Thyroid gland (tissue), 4 donors: ENCODE results near the gene EIF2S1.

ENCODE experiments used
- POLR2A ChIP-seq, 2 donors: fragments of 450-650 bp; IDR thresholded peaks; one replicate each; pipeline ENCODE4 v1.6.1; 2017; ENCODE audit warnings: antibody characterized with exemption in 2 of 2, mild to moderate bottlenecking in 2 of 2, moderate library complexity in 1 of 2
- TF ChIP-seq, protein P1 (sequence below), 6 experiments: fragments of 200-600 bp in 3 of 6; fragments of 450-650 bp in 3 of 6; sonication (generic) in 3 of 6; IDR thresholded peaks; one replicate each; pipeline ENCODE4 v1.5.1; 2016 to 2019; ENCODE audit warnings: antibody characterized with exemption in 6 of 6, mild to moderate bottlenecking in 2 of 6, inconsistent platforms in 1 of 6, moderate library complexity in 1 of 6

DNA sequence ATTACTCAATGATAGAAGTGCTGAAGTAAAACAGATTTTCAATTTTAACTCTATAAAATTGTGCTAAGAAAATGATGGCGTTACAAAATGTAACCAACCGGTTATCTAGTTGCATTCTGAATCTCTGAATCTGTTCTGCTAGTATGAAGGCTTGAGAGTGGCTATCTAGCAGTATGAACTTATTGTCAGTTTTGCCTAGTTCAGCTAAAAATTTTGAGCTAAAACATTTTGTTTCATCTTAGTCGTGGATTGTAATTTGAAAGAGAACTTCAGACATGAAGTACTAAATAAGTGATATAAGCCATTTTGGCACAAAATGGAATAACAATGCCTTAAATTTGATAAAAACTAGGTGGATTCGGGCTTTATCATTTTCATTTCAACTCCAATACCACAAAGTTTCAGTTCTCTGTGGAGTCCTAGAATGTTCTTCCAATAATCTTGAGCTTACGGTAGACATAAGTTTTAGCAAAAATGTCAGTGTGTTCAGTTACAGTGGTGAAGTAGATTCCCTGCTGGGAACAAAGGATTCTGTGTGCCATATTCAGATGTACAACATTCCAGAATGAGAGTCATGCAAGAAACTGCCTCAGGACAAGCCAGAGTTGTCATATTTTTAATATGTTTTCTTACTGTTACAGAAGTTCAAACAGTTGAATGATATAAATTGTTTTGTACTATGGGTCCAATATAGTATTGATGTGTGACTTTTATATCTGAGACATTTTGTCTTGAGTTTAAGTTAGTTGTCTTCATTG is 28.6 kb upstream of the EIF2S1 start:
- TF ChIP-seq POLR2A (IDR thresholded peaks at IDR 0.05): no peak
- TF ChIP-seq, protein P1, sequence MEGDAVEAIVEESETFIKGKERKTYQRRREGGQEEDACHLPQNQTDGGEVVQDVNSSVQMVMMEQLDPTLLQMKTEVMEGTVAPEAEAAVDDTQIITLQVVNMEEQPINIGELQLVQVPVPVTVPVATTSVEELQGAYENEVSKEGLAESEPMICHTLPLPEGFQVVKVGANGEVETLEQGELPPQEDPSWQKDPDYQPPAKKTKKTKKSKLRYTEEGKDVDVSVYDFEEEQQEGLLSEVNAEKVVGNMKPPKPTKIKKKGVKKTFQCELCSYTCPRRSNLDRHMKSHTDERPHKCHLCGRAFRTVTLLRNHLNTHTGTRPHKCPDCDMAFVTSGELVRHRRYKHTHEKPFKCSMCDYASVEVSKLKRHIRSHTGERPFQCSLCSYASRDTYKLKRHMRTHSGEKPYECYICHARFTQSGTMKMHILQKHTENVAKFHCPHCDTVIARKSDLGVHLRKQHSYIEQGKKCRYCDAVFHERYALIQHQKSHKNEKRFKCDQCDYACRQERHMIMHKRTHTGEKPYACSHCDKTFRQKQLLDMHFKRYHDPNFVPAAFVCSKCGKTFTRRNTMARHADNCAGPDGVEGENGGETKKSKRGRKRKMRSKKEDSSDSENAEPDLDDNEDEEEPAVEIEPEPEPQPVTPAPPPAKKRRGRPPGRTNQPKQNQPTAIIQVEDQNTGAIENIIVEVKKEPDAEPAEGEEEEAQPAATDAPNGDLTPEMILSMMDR (IDR thresholded peaks at IDR 0.05): no peak
